C4-2B (cell line): ENCODE data around the gene GPR160.

ENCODE experiments used
- H3K27ac ChIP-seq: fragments of 450-650 bp; 2 replicates; pipeline ENCODE4 v1.5.1; 2017
- ZFX ChIP-seq: fragments of 450-650 bp; IDR thresholded peaks from 2 replicates; pipeline ENCODE4 v1.6.1; 2017
- TF ChIP-seq, protein P1 (sequence below): fragments of 450-650 bp; conservative IDR thresholded peaks from 2 replicates; pipeline ENCODE4 v1.5.1; 2017; ENCODE audit warnings: mild to moderate bottlenecking

GPR160 gene

GRCh38 chr3:169999433-169999832 is 38.4 kb upstream of the GPR160 start:
- no peak overlapping the region for H3K27ac ChIP-seq
- no peak for TF ChIP-seq ZFX
- TF ChIP-seq, protein P1, sequence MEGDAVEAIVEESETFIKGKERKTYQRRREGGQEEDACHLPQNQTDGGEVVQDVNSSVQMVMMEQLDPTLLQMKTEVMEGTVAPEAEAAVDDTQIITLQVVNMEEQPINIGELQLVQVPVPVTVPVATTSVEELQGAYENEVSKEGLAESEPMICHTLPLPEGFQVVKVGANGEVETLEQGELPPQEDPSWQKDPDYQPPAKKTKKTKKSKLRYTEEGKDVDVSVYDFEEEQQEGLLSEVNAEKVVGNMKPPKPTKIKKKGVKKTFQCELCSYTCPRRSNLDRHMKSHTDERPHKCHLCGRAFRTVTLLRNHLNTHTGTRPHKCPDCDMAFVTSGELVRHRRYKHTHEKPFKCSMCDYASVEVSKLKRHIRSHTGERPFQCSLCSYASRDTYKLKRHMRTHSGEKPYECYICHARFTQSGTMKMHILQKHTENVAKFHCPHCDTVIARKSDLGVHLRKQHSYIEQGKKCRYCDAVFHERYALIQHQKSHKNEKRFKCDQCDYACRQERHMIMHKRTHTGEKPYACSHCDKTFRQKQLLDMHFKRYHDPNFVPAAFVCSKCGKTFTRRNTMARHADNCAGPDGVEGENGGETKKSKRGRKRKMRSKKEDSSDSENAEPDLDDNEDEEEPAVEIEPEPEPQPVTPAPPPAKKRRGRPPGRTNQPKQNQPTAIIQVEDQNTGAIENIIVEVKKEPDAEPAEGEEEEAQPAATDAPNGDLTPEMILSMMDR: no peak

DNA sequence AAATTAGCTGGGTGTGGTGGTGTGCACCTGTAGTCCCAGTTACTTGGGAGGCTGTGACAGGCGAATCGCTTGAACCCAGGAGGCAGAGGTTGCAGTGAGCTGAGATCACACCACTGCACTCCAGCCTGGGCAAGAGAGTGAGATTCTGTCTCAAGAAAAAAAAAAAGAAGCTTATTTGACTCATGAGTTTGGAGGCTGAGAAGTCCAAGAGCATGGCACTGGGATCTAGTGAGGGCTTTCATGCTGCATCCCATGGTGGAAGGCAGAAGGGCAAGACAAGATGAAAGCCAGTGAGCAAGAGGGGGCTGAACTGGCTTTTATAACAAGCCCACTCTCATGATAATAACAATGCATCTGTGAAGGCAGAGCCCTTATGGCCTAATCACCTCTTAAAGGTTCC is 37.7 kb upstream of the GPR160 start:
- no peak overlapping the region for H3K27ac ChIP-seq
- no peak for TF ChIP-seq ZFX
- TF ChIP-seq, protein P1: no peak

- TF ChIP-seq ZFX: no peak
- TF ChIP-seq, protein P1: no peak
- no peak overlapping the region for H3K27ac ChIP-seq
Measured at GRCh38 chr3:170002231-170002630, 35.6 kb upstream of the GPR160 start.

DNA sequence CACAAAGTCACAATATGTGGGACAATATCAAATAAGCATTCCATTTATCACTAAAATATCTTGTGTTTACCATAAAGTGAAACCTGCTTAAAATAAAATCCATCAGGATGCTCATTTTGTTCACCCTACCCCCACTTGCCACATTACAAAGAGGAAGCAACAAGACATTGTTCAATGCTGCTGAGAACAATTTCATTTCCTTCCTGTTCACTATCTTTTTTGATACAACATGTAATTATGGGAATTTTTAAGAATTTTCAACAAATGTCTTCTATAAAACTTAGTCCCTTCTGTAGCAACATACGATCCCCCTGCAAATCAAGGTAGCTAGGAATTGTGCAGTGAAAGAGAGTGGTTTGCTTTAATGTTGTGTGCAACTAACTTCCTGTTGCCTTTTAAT is 34.9 kb upstream of the GPR160 start:
- no peak for TF ChIP-seq ZFX
- TF ChIP-seq, protein P1: no peak
- no peak overlapping the region for H3K27ac ChIP-seq

- H3K27ac ChIP-seq: no peak overlapping the region
- TF ChIP-seq, protein P1: no peak
- no peak for TF ChIP-seq ZFX
Measured at GRCh38 chr3:170003881-170004356, 33.9 kb upstream of the GPR160 start.

DNA sequence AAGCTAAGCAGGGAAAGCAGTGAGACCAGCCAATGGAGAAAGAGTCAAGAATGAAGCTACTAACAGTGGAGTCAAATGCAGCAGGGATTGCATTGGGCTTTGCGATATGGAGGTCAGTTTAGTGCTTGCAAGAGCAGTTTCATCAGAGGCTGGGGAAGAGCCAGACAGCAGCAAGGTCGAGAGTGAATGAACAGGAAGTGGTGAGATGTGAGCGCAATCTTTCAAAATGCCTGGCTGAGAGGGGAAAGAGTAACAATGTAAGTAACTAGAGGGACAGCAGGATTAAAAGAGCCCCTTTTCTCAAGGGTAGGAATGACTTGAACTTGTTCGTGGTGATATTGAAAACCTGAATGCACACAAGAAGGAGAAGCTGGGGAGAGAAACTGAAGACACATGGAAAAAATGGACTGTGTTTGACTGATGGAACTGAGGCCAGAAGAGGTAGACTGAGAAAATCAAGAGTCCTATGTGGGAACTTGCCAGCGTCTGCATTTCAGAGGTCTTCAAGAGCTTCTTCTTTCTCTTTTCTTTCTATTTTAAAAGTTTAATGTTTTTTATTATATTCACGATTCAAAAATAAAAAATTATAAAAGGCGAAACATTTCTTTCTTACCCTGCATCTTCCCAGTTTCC is 30.6 kb upstream of the GPR160 start:
- TF ChIP-seq, protein P1: no peak
- TF ChIP-seq ZFX: no peak
- no peak overlapping the region for H3K27ac ChIP-seq

- no peak for TF ChIP-seq ZFX
- TF ChIP-seq, protein P1: no peak
- no peak overlapping the region for H3K27ac ChIP-seq
Measured at GRCh38 chr3:170010498-170010897, 27.3 kb upstream of the GPR160 start.
